ENCODE data around the gene SPAG8.

The SPAG8 gene

DNA sequence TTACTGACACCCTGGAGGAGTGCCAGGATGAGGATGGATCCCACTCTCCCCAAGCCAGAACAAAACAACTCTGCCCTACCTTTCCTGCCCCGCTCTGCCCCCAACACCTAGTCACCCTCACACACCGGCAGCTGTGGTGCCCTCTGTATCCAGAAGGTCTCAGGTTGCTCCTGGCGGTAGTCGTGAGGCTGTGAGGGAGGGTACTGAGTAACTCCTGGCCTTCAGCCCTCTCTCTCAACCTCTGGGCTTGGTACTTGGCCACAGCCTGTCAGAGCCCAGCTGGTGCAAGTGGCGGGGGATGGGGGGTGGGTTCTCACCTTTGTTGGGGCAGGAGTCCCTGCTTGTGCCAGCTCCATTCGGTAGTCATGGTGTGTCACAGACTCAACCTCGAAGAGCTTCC, 1.9 kb downstream of the SPAG8 start:
- no peak for DNase-seq
- no peak for TF ChIP-seq POLR2A (IDR thresholded peaks at IDR 0.05; ENCODE audit: low read length)
- no peak for TF ChIP-seq GATA1 (IDR thresholded peaks at IDR 0.05; ENCODE audit: low read depth, low read length)

DNA sequence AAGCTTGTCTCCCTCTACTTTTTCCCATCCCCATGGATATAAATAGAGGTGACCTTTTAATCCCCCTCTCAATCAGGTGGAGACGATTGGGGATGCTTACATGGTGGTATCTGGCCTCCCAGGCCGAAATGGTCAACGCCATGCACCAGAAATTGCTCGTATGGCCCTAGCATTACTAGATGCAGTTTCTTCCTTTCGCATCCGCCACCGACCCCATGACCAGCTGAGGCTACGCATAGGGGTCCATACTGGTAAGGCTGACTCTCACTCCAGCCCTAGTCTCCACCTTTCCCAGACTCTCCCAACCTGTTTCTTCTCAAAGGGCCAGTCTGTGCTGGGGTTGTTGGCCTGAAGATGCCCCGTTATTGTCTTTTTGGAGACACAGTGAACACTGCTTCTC, 3.6 kb downstream of the SPAG8 start:
- TF ChIP-seq GATA1 (IDR thresholded peaks at IDR 0.05; ENCODE audit: low read depth, low read length) (no peak), POLR2A (IDR thresholded peaks at IDR 0.05; ENCODE audit: low read length) (no peak)
- DNase-seq, result no peak

DNA sequence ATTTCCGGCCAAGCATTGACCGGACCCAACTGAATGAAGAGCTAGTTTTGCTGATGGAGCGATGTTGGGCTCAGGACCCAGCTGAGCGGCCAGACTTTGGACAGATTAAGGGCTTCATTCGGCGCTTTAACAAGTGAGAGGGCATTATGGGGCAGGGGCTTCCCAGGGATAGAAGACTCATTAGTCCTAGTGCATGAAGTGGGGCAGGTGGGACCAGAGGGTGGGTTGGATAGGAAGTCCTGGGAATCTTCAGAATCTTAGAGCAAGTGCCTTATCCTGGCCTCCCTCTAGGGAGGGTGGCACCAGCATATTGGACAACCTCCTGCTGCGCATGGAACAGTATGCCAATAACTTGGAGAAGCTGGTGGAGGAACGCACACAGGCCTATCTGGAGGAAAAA, 6.0 kb downstream of the SPAG8 start:
- DNase-seq, result no peak
- TF ChIP-seq GATA1 (IDR thresholded peaks at IDR 0.05; ENCODE audit: low read depth, low read length), result no peak
- no peak for TF ChIP-seq POLR2A (IDR thresholded peaks at IDR 0.05; ENCODE audit: low read length)

DNA sequence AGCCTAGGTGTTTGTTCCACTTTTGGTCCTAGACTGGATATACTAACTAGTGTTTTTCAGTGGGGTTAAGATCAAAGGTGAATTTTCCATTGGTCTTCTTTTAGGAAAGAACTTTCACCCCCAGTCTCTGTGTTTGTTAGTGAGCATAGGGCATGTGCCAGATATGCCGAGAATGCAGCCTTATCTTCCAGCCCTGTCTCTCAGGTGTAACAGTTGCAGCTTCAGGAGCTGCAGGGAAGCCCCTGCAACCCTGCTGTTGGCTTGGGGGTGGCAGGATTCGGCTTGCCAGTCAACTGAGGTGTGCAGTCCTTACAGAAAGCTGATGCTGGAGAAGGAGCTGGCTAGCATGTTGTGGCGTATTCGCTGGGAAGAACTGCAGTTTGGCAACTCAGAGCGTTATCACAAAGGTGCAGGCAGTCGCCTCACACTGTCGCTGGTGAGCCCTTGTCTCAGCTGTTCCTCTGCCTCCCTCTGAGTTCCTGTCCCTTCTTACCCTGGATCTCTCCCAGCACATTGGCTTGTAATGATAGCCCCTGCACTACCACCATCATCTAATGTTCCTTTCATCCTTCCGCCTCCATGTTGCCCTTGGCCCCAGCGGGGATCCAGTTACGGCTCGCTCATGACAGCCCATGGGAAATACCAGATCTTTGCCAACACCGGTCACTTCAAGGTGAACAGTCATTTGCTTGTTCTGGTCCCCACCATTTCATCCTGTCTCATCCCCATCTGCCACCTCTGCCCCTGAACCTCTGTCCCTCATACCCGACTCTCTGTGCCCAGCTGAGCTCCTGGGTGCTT, 10.5 kb downstream of the SPAG8 start:
- no peak for TF ChIP-seq POLR2A (IDR thresholded peaks at IDR 0.05; ENCODE audit: low read length)
- no peak for TF ChIP-seq GATA1 (IDR thresholded peaks at IDR 0.05; ENCODE audit: low read depth, low read length)
- no peak for DNase-seq

DNA sequence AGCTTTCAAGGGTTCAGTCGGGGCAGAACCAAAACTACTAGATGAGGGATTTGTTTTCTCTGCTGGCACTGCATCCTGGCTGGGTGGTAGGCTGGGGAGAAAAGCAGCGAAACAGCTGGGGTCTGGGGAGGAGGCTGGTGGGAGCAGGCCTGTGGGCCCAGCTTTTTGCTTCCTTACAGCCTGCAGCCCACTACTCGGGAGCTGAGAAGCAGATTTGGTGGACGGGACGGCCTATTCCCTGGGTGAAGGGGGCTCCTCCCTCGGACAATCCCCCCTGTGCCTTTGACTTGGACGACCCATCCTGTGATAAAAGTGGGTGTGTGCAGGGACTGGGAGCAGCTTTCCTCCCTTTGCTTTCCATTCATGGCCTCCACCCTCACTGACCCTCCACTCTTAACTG, 11.5 kb downstream of the SPAG8 start:
- DNase-seq, result no peak
- TF ChIP-seq GATA1 (IDR thresholded peaks at IDR 0.05; ENCODE audit: low read depth, low read length) (no peak), POLR2A (IDR thresholded peaks at IDR 0.05; ENCODE audit: low read length) (no peak)

DNA sequence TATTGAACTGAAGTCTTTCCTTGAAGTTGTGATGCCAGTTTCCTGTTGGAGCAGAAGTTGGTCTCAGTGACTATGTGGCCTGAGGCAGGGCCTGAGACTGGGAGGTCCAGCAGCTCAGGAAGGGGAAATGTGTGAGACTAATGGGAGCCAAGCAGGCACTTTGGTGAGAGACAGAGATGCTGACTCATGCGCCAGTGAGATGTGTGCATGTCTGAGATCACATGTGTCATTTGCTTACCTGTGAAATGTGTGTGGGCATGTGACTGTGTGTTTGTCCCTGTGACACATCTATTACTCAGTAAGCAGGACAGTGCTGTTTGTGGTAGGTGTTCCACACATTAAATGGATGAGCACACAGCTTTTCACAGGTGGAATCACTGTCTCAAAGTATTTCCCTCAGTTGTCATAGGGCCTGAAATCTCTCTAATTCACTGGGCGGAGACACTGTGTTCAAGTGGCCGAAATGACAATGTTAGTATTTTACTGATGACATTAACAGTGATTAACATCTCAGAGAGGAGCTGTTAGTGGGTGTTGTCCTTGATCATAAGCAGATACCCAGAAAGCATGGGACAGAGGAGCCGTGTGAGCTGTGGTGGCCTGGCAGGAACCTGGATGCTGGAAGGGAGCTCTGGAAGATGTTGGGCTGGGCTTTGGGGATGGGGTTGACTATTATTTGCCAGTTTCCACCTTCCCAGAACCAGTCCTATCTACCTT, 13.2 kb downstream of the SPAG8 start:
- DNase-seq, result peak; percentile 73 to 83
- TF ChIP-seq POLR2A (IDR thresholded peaks at IDR 0.05; ENCODE audit: low read length), result no peak

DNA sequence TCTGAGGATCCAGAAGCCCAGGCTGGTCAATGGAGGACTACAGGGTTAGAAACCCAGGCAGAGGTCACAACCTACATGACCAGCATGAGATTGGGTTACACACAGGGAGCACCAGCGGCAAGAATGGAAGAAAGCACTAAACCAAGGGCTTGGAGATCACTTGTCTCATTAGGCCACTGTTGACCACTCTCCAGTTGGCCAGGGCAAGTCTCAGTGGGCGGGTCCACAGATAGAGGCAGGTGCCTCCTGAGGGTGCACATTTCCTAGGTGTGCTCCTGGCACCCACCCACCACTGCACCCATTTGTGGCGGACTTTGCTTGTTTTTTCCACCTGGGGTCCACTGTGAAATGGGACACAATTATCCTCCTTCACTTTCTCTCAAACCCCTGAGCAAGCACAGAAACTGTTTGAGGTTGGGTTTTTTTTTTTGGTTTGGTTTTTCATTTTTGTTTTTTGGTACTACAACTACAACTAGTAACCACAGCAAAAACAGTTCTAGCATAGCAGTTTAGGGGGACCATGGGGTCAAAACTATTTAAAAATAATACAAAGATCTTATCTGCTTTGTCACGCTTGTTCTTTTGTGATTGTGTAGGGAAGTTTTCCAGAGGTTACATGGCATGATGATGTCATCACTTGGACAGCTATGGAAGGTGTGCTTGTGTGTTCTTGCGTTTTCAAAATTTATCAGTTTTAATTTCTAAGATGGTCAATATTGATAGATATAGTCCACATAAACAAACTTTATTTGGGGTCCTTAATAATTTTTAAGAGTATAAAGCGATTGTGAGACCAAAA, 14.6 kb downstream of the SPAG8 start:
- TF ChIP-seq GATA1 (IDR thresholded peaks at IDR 0.05; ENCODE audit: low read depth, low read length), result no peak
- no peak for TF ChIP-seq POLR2A (IDR thresholded peaks at IDR 0.05; ENCODE audit: low read length)

DNA sequence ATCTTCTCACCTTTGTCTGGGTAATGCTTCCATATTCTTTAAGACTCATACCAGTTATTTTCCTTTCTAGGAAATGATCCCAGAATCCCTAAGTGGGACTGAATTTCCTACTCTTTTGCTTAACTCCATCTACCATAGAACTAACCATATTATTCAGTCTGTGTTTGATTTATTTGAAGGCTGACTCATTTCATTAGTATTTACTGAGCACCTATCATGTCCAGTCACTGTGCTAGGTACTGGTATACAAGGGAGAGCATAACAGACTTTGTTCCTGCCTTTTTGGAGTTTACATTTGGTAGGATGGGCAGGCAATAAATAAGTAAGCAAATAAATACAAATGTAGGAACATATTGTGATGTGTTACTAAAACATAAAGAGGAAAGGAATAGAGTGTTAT, 16.4 kb downstream of the SPAG8 start:
- no peak for TF ChIP-seq POLR2A (IDR thresholded peaks at IDR 0.05; ENCODE audit: low read length)
- TF ChIP-seq GATA1 (IDR thresholded peaks at IDR 0.05; ENCODE audit: low read depth, low read length), result no peak
- DNase-seq, result no peak

More for the DNA sequence above, 14.6 kb downstream of the SPAG8 start:
- DNase-seq, result peak in 1 of 2 experiments; percentile 23

DNA sequence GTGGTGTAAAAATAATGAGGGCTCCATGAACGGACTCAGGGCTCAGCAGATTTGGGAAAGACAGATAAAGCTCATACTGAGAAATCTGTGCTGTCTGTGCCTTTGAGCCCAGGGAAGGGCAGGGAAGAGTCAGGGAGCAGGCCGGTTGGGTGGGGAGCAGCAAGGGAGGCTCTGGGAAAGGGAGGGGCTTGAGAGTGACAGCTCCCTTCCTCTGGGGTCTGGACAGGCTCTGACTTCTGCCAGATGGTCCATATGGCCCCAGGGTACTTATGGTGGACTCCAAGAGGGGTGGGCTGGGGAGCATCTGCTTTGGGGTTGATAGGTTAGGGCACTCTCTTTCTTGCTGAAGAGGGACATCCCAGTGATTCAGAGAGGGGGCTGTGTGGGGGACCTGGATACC, 18.6 kb downstream of the SPAG8 start:
- DNase-seq, result no peak
- TF ChIP-seq GATA1 (IDR thresholded peaks at IDR 0.05; ENCODE audit: low read depth, low read length) (no peak), POLR2A (IDR thresholded peaks at IDR 0.05; ENCODE audit: low read length) (no peak)

DNA sequence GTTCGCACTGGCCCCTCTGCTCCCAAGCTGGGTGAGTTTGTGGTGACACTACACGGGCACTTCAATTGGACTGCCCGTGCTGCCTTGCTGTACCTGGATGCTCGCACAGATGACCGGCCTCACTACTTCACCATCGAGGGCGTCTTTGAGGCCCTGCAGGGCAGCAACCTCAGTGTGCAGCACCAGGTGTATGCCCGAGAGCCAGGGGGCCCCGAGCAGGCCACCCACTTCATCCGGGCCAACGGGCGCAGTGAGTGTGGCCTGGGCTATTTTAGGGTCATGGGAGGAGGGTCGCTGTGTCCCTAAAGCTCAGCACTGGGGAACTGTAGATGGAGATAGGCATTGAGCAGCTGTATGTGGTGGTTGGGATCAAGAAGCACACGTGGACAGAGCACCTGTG, 19.2 kb downstream of the SPAG8 start:
- DNase-seq, result no peak
- TF ChIP-seq GATA1 (IDR thresholded peaks at IDR 0.05; ENCODE audit: low read depth, low read length) (no peak), POLR2A (IDR thresholded peaks at IDR 0.05; ENCODE audit: low read length) (no peak)

DNA sequence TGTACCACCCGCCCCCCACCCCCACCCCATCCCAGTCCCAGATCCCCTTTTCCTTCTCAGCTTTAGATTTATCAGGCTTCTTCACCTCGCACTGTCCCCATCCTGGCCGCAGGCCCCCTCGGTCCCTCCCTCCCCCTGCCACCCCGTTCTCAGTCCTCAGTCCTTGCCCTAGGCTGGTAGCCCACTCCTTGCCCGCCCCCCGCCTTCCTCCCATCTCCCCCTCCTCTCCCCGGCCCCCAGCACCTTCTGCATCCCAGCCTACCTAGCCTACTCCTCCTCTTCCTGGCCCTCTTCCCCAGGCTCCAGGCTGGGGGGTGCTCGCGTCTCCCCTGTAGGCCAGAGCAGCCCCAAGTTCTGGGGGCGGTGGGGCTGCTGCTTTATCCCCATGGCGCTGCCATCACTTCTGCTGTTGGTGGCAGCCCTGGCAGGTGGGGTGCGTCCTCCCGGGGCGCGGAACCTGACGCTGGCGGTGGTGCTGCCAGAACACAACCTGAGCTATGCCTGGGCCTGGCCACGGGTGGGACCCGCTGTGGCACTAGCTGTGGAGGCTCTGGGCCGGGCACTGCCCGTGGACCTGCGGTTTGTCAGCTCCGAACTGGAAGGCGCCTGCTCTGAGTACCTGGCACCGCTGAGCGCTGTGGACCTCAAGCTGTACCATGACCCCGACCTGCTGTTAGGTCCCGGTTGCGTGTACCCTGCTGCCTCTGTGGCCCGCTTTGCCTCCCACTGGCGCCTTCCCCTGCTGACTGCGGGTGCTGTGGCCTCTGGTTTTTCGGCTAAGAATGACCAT, 19.8 kb downstream of the SPAG8 start:
- no peak for TF ChIP-seq GATA1 (IDR thresholded peaks at IDR 0.05; ENCODE audit: low read depth, low read length)
- DNase-seq, result no peak

DNA sequence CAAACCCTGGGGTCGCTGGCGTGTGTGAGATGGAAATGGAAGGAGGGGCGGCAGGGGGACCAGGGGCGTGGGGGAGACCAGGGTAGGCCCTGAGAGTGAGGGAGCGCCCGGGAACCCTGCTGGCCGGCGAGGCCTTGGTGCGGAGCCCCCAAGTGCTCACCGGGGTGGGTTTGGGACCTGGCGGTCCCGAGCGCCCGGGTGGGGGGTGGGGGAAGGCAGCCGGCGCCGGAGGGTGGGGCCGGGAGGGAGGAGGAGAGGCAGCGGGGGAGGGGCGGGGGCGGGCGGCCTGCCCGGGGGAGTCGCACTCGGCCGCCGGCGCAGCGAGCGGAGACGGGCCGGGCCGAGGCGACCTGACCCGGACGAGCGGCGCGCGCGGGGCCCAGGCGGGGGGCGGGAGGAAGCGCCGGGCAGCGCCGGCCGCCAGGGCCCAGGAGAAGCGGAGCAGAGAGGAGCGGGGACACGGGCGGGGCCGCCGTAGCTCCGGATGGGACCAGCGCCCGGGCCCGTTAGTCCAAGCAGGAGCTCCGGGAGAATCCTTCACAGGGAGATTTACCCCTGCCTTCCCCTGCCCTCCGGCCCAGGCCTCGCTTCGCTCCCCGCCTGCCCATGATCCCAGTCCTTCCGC, 20.7 kb downstream of the SPAG8 start, which contains the start of gene NPR2:
Gene NPR2, plus strand, starts transcription at position 295 of the 625 bp plus-strand sequence. CDS start 818 bp downstream, outside the sequence.
- DNase-seq, result no peak
- no peak for TF ChIP-seq POLR2A (IDR thresholded peaks at IDR 0.05; ENCODE audit: low read length)
- TF ChIP-seq GATA1 (IDR thresholded peaks at IDR 0.05; ENCODE audit: low read depth, low read length), result no peak

Measured in erythroblast (primary cell).